SU-DHL-6 (cell line): ENCODE measurements around the gene SAMD14.

Experiments used
- CTCF ChIP-seq: fragments of 200-600 bp; sonication (generic); IDR thresholded peaks from one replicate; pipeline ENCODE4 v1.5.1; 2017; ENCODE audit warnings: antibody characterized with exemption, mild to moderate bottlenecking, low read length, moderate library complexity; ENCODE audit not compliant: insufficient read depth, poor library complexity, severe bottlenecking
- EZH2phosphoT487 ChIP-seq: fragments of 200-600 bp; sonication (generic), shearing (Covaris generic); conservative IDR thresholded peaks from 2 replicates; pipeline ENCODE4 v1.6.1; 2018; ENCODE audit warnings: mild to moderate bottlenecking, antibody characterized with exemption, low read length, moderate library complexity, mixed read lengths

- TF ChIP-seq CTCF, result no peak
- no peak for TF ChIP-seq EZH2phosphoT487
Measured at GRCh38 chr17:50078430-50078829, 51.5 kb downstream of the SAMD14 start.
